GM13976 (cell line): Measurements from ENCODE around the gene PHYKPL.
"Not testable (repeated sequence)": the region's sequence is repeated elsewhere in the genome, so short reads cannot be mapped to it uniquely, and the experiment has no call there.

Experiments used
- DNase-seq: peaks from one replicate; pipeline ENCODE4 v3.0.0; 2012; ENCODE audit warnings: low spot score
- CTCF ChIP-seq: IDR thresholded peaks from 2 replicates; pipeline ENCODE4 v1.5.1; 2012; ENCODE audit warnings: borderline replicate concordance, mild to moderate bottlenecking; ENCODE audit not compliant: insufficient read depth; ENCODE audit errors: extremely low read depth, missing control alignments, control extremely low read depth
- in situ Hi-C: fragments of 300-500 bp; cut with MboI; formaldehyde crosslinking; loops from one replicate; pipeline ENCODE4 v1.12.0; 2022; ENCODE audit warnings: low sequenced_read_pairs, mixed read lengths, inconsistent platforms; ENCODE audit not compliant: unreplicated experiment

Gene PHYKPL

GRCh38 chr5:178256746-178257145 lies 24.1 kb upstream of the PHYKPL start:
- TF ChIP-seq CTCF = no peak
- in situ Hi-C loops = no loop called here
- DNase-seq = no peak

- in situ Hi-C loops, DNase-seq: not testable (repeated sequence)
Measured at GRCh38 chr5:178253632-178254031, 21.0 kb upstream of the PHYKPL start.

GRCh38 chr5:178252258-178252657 lies 19.7 kb upstream of the PHYKPL start:
- in situ Hi-C loops = no loop called here
- no peak for DNase-seq
- TF ChIP-seq CTCF = no peak

GRCh38 chr5:178250263-178250662 lies 17.7 kb upstream of the PHYKPL start:
- DNase-seq = no peak
- in situ Hi-C loops = no loop called here
- no peak for TF ChIP-seq CTCF

- in situ Hi-C loops = no loop called here
- no peak for TF ChIP-seq CTCF
- no peak for DNase-seq
Measured at GRCh38 chr5:178249191-178249989, 16.8 kb upstream of the PHYKPL start.

- TF ChIP-seq CTCF = no peak
- DNase-seq = no peak
- in situ Hi-C loops = no loop called here
Measured at GRCh38 chr5:178248750-178249149, 16.1 kb upstream of the PHYKPL start.
